GM18502 (cell line): ENCODE data around the gene ADH5.
"Not testable (repeated sequence)": the region's sequence is repeated elsewhere in the genome, so short reads cannot be mapped to it uniquely, and the experiment has no call there.

Source experiments
- ATAC-seq: cut with Tn5 transposase; IDR thresholded peaks from one replicate; pipeline ENCODE4 v1.9.1; 2021; ENCODE audit warnings: mild to moderate bottlenecking; ENCODE audit not compliant: unreplicated experiment, poor library complexity

Gene ADH5

DNA sequence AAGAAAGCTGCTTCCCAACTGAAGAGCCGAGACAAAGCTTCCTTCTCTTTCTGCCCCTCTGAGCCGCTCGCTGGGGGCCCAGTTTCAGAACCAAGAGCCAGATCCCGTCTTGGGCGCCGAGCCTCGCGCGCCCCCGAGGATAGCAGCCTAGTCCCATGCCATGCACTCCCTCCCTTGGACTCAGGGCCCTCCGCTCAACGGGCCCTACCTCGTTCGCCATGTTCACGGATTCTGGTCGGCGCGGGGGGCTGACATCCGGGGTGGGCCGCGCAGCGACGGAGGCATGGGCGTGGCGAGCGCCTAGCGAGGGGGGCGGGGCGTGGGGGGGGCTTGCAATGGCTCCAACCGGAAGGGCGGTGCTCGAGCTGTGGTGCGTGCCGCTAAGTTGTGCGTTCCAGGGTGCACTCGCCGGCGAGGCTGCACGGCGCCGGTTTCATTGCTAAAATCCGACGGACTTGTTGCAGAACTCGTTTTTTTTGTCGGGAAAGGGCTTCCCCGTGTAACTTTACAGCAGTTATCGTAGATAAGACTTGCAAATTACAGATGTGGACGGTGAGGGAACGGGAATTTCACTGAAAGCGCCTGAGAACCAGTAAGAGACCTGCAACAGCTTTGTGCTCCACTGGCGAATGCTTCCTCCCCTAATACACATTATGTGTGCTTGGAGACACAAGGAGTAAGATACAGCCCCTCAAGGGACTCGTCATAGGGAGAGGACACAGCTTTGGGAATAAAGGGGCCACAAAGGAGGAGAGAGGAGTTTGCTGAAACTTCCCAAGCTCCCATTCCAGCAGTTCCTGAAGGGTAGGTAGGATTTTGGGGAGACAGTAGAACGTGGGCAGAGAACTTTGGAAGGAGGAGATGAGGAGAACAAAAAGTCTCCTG is at the start of gene ADH5:
Gene ADH5 (minus strand): TSS at position 308 of the 885 bp plus-strand sequence. CDS start 88 bp downstream, at position 220.
- peak; percentile 94 for ATAC-seq

GRCh38 chr4:99136329-99136728 is 47.7 kb upstream of the ADH5 start:
- ATAC-seq: no peak

GRCh38 chr4:99135541-99136162 is 47.1 kb upstream of the ADH5 start:
- ATAC-seq: no peak

- ATAC-seq: no peak
Observed at GRCh38 chr4:99134586-99134985, 46.0 kb upstream of the ADH5 start.

DNA sequence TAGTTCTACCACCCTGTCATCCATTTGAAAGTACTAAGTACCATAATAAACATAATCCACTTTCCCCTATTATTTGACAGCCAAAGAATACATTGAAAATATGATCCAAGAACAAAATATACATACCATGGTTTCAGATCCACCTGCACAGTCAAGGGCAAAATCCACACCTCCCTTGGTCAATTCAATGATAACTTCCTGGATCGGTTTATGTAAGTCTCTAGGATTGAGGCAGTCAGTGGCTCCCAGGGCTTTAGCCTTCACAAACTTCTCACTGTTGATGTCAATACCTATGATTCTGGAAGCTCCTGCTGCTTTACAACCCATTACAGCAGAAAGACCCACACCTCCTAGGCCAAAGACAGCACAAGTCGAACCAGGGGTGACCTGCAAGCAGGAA is 42.8 kb upstream of the ADH5 start:
- ATAC-seq: no peak

DNA sequence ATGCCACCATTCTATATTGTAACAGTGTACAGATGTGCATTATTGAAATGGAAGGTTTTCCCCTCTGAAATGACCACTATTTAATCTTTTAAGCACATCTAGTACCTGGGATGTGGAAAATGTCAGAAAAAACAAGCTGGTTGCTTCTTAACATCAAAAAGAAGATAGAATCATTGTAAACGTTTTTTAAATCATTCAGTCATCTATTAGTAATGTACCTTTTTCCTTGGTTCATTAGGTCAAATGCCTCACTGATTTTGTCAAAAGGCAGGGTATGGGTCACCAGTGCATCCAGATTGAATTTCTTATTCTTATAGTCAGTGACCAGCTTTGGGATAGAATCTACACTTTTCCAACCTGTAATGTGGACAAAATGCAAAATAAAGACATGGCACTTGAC is 37.8 kb upstream of the ADH5 start:
- ATAC-seq: no peak

GRCh38 chr4:99121008-99121407 is 32.4 kb upstream of the ADH5 start:
- no peak for ATAC-seq

- no peak for ATAC-seq
Observed at GRCh38 chr4:99120501-99120900, 31.9 kb upstream of the ADH5 start.

GRCh38 chr4:99117876-99118693 is 29.5 kb upstream of the ADH5 start:
- no peak for ATAC-seq

DNA sequence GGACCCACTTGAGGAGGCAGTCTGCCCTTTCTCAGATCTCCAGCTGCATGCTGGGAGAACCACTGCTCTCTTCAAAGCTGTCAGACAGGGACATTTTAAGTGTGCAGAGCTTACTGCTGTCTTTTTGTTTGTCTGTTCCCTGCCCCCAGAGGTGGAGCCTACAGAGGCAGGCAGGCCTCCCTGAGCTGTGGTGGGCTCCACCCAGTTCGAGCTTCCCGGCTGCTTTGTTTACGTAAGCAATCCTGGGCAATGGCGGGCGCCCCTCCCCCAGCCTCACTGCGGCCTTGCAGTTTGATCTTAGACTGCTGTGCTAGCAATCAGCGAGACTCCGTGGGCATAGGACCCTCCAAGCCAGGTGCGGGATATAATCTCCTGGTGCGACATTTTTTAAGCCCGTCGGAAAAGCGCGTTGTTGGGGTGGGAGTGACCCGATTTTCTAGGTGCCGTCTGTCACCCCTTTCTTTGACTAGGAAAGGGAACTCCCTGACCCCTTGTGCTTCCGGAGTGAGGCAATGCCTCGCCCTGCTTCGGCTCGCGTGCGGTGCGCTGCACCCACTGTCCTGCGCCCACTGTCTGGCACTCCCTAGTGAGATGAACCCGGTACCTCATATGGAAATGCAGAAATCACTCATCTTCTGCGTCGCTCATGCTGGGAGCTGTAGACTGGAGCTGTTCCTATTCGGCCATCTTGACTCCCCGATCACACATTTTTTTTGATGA is 28.7 kb upstream of the ADH5 start:
- not testable (repeated sequence) for ATAC-seq

- not testable (repeated sequence) for ATAC-seq
Observed at GRCh38 chr4:99109286-99109685, 20.7 kb upstream of the ADH5 start.

DNA sequence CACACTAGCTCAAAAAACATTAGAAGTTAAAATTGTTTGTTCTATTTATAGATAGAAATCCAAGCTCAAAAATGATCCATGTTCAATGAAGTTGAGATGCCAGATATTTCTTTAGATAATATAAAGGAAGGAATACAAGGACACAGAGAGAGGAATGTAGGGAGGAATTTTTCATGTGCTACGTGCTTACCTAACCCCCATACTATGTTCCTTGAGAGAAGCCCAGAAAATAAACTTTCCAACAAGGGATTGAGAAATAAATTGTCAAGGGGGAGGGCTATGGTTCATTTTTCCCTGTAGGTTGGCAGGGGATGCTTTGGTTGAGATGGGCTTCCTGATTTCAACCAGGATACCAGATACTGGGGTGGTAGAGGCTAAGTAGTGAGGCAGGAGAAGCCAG is 15.6 kb upstream of the ADH5 start:
- no peak for ATAC-seq

DNA sequence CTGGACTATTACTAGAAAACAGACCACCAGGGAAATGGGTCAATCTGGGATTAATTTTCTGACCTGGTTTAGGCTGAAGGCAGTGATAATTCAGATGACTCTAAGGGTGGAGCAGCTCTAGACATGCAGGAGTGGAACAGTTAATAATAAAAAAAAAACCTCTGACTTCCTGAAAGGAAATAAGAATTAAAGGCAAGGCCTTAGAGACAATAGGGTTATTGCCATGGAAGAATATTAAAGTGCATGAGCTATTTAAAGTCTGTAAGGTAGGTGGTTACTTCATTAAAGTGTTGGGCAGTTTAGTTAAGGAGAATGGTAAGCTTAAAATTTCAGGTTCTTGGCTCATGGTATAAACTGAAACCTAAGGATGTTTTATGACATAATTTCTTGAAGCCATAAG is 14.6 kb upstream of the ADH5 start:
- no peak for ATAC-seq

DNA sequence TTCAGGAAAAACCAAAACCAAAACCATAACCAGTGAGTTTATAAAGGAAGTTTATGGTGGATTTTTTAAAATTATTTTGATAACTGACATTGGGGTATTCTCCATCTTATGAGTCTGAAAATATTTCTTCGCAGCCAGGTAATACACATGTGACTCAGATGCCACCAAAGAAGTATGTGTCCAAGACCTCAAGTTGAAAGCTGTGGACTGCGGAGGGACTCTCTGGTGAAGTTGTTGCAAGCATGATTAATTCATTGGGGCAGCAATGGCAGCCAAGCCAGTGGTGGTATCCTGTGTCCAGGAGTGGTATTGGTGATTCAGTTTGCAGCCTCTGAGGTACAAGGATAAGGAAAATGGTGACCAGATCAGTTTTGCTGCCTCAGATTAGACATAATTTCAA is 14.0 kb upstream of the ADH5 start:
- ATAC-seq: no peak

GRCh38 chr4:99100876-99101275 is 12.3 kb upstream of the ADH5 start:
- no peak for ATAC-seq

- ATAC-seq: not testable (repeated sequence)
Observed at GRCh38 chr4:99099814-99100213, 11.2 kb upstream of the ADH5 start.

DNA sequence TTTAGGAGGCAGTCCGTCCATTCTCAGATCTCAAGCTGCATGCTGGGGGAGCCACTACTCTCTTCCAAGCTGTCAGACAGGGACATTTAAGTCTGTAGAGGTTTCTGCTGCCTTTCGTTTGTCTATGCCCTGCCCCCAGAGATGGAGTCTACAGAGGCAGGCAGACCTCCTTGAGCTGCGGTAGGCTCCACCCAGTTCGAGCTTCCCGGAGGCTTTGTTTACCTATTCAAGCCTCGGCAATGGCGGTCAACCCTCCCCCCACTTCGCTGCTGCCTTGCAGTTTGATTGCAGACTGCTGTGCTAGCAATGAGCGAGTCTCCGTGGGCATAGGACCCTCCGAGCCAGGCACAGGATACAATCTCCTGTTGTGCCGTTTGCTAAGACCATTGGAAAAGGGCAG is 10.7 kb upstream of the ADH5 start:
- ATAC-seq: no peak

DNA sequence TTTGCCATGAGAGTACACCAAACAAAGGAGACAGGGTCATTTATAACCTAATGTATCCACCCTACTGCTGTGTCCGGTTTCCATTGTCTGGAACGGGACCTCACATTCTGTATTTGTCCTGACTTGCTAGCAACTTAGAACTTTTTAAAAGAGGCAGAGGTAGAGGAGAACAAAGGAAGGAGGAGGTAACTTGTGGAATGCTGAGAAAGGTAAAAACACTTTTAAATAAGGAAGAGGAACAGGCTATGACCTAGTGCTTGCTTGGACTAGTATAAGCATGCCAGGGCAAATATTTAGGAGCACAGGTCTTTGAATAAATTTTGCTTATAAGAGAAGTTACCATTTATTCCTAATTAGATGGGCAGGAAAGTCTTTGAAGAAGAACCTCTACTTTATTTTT is 3.3 kb upstream of the ADH5 start:
- ATAC-seq: not testable (repeated sequence)

DNA sequence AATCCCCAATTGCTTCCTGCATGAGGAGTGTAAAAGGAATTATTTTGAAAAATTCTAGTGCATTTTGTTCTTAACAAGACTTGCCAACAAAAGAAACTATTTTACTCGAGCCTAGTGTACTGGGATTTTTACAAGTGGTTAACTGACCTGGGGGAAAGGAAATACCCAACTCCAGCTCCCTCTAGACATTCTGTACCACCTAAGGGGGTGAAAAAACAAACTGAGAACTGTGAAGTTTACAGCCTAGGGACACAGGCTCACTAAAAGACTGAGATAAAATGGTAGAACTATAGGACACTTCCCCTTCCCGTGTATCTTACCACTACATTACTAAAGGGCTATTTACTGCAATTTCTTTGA is 2.6 kb upstream of the ADH5 start:
- no peak for ATAC-seq

DNA sequence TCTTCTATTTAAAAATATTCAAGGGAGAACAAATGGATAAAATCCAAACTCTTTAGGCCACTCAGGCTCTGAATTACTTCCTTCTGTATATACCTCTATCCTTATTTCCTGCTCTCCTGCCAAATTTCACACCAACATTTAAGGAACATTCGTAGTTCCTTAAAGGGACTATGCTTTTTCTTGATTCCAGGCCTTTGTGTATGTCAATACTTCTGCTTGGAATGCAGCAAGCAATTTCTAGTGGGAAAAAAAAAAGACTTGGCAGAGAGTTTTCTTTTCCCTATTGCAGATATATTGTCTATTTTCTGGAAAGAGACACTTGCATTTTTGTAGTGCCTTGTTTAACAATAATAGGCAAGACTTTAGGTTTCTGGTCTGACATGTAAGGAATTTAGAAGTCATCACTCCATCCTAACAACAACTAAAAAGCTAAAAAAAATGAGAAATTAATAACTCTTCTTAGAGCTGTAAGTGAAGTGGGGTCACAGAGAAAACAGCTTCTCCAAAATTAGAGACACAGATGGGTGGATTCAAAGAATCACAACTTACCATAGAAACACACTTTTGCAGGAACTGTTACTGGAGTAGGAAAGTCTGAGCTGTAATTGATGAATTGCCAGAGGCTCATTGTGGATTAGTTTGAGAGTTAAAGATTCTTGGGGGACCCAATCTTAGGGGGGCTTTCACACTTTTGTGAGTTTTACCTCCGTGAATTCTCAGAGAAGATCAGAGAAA is 2.1 kb upstream of the ADH5 start:
- ATAC-seq: no peak
